ENCODE results near the gene RPAIN. TPM values are rescaled to one million over a fixed set of nuclear protein-coding genes. Genes with fewer than 3 reads are reported as not detected.
A peak's percentile ranks its signal among the peaks of the same experiment; 100 is the strongest.

The RPAIN gene, protein sequence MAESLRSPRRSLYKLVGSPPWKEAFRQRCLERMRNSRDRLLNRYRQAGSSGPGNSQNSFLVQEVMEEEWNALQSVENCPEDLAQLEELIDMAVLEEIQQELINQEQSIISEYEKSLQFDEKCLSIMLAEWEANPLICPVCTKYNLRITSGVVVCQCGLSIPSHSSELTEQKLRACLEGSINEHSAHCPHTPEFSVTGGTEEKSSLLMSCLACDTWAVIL
- 100 to 1,000 TPM in 4 of 8 experiments, 10 to 100 TPM in 4; 54.7 to 126 (median 99.1) TPM for total RNA-seq

DNA sequence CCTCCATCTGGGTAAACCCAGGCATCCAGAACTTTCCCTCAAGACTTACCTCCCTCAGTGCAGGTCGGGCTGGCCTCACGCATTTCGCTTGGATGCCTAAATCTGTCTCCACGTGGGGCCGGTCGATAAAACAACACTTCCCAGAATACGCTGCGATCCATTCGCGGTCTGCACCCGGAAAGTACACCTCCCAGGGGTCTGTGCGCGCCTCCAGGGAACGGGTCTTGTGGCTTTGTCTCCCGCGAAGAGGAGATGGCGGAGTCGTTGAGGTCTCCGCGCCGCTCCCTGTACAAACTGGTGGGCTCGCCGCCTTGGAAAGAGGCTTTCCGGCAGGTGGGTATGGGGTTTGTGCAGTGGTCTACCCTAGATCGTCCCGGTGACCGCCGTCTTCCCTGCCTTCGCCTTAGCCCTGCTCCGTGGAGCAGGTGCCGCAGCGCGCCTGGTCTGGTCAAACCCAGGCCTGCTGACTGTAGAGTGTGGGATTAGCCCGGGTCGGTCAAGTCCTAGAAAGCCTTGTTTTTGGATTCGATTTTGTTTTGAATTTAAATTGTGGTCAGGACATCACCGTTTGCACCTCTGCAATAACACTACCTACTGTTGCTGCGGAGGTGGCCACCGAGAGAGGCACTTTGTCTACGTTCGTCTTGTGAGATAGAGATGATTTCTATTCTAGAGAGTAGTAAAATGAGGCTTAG lies at the start of gene RPAIN:
RPAIN (plus strand) TSS at position 224 of the 695 bp plus-strand sequence; CDS start at position 253, 29 bp downstream.
- WGBS, 10 experiments, result 0 to 6% (median 0%) methylated on average over 1 to 15 of the region's 41 CpGs; no CpG with 5 or more reads in 3 of the 10 experiments
- in situ Hi-C loops (cut with MboI; ENCODE audit: low pct_unique_long_range_greater_than_20kb in 2 of 9, low sequenced_read_pairs in 9 of 9, unreplicated experiment in 9 of 9), result no loop called here
- H3K4me1 ChIP-seq (replicated peaks in 1 of 2), result peaks cover 10 to 16% of the 10 kb centered on the region in 2 donors

DNA sequence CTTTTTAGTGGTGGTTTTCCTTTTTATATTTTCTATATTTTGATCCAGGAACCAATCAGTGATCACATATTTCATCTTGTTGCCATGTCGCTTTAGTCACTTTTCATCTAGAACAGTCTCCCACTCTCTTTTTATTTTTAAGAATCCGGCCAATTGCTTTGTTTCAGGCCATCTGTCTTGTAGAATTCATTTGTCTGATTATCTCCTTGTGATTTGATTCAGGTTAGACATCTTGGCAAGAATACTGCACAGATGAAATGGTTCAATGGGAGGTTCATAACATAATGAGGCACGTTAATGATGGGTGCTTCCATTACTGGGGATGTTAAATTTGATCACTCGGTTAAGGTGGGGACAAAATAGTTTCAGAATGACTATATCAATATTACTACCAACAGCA lies 49.6 kb upstream of the RPAIN start:
- Histone ChIP-seq H3K4me3 (no peak overlapping the region), H3K27ac (no peak overlapping the region), H3K4me1 (replicated peaks in 1 of 2) (no peaks in the 10 kb centered on the region)
- no peak for ATAC-seq (replicated peaks in 6 of 8)
- in situ Hi-C loops (cut with MboI; ENCODE audit: low pct_unique_long_range_greater_than_20kb in 2 of 9, low sequenced_read_pairs in 9 of 9, unreplicated experiment in 9 of 9), result loop anchor here in 1 of 9 experiments (25.0 kb wide), 1 partner anchor 108 kb away; no protein-coding TSS in a partner anchor
- WGBS, 10 experiments, result 80 to 100% (median 95%) methylated on average over 1 to 4 of the region's 4 CpGs; no CpG with 5 or more reads in 1 of the 10 experiments

More for the DNA sequence above, at the start of gene RPAIN:
- ATAC-seq (replicated peaks in 6 of 8), result peak; percentile 69 to 87 (median 84)
- Histone ChIP-seq H3K4me3 (peak within 1 kb of the TSS; percentile 55 to 88 (median 62)), H3K27ac (peak within 1 kb of the TSS; percentile 83 to 87)

DNA sequence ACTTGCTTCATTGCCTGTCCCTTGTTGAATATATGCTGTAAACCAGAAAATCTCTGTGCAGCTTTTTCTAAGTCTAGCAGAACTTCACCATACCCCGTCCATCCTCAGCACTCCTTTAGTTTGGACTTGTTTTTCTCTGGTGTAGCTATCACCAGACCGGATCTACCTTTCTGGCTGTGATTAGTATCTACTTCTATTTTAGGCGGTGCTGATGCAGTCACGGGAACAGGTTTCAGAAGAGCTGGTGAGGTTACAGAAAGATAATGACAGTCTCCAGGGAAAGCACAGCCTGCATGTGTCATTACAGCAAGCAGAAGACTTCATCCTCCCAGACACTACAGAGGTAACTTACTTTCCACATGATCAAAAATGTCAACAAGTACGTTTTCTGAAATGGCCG lies 46.9 kb upstream of the RPAIN start:
- no peak overlapping the region for H3K4me3 ChIP-seq
- WGBS, 10 experiments, result 58 to 100% (median 87%) methylated on average over 1 to 6 of the region's 6 CpGs; no CpG with 5 or more reads in 1 of the 10 experiments
- in situ Hi-C loops (cut with MboI; ENCODE audit: low pct_unique_long_range_greater_than_20kb in 2 of 9, low sequenced_read_pairs in 9 of 9, unreplicated experiment in 9 of 9), result loop anchor here in 1 of 9 experiments (25.0 kb wide), 1 partner anchor 111 kb away; no protein-coding TSS in a partner anchor
- ATAC-seq (replicated peaks in 6 of 8), result no peak
- no peaks in the 10 kb centered on the region for H3K4me1 ChIP-seq (replicated peaks in 1 of 2)
- H3K27ac ChIP-seq, result no peak overlapping the region

DNA sequence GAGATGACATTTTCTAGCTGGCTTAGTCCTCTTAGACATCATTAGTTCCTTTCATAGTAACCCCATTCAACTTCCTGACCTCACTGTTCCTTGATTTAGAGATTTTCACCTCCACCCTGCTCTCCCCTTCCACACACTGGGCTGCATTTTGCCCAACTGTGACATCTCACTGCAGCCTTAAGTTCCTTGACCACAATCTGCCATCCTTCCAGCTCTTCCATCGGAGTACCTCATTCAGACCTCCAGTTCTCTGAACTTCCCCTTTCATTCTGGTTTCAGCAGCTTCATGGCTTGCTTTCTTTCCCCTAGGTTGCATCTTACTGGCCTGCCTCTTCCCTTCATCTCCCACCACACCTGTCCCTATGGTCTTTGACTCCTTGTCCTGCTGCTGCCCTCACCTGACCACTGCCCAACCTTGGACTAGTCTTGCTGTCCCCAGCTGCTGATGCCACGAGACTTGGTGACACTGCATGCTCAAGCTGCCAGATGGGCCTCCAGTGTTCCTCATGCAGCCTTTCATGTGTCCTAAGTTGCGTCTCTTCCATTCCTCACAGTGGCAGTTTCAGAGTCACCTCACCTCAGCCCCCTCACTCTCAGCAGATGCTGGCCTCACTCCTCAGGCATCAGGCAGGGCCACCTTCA lies 41.3 kb upstream of the RPAIN start:
- WGBS, 10 experiments, result 60 to 100% (median 97%) methylated on average over 1 to 3 of the region's 3 CpGs
- H3K4me3 ChIP-seq, result no peak overlapping the region
- in situ Hi-C loops (cut with MboI; ENCODE audit: low pct_unique_long_range_greater_than_20kb in 2 of 9, low sequenced_read_pairs in 9 of 9, unreplicated experiment in 9 of 9), result no loop called here
- no peak for ATAC-seq (replicated peaks in 6 of 8)
- H3K27ac ChIP-seq, result no peak overlapping the region
- no peaks in the 10 kb centered on the region for H3K4me1 ChIP-seq (replicated peaks in 1 of 2)

DNA sequence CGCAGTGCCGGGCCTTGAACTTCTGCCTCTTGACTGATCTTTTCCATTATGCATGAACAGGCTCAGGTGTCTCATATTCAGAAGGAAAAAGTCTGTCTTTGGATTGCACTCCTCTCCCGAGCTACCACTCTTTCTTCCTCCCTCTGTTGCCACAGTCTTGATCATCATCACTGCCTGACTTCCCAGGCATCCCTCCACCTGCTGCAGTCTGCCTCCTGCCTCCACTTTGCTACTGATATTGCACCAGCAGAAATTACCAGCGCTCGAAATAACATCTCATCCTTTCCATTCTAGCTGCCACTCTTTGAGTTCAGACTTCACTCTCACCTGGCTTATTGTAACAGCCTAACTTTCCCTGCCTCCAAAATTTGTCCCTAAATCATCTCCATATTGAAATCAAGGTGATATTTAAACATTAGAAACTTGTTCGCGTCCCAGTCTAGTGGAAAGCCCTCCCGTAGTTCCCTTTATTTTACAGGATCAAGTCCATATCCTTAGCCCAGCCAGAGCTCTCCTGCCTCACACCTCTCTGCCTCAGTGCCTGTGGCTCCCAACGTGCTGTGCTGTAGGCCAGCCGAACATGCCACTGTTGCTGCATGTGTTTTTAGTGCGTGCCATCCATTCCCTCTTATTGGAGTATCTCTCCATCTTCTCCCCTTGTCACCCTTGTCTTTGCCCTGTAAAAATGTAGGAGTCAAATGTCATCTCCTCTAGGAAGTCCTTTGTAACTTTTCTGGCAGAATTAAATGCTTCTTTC lies 40.5 kb upstream of the RPAIN start:
- in situ Hi-C loops (cut with MboI; ENCODE audit: low pct_unique_long_range_greater_than_20kb in 2 of 9, low sequenced_read_pairs in 9 of 9, unreplicated experiment in 9 of 9), result no loop called here
- H3K4me1 ChIP-seq (replicated peaks in 1 of 2), result no peaks in the 10 kb centered on the region
- ATAC-seq (replicated peaks in 6 of 8), result no peak
- 77 to 100% (median 88%) methylated on average over 1 to 8 of the region's 11 CpGs for WGBS, 10 experiments
- H3K27ac ChIP-seq, result no peak overlapping the region
- H3K4me3 ChIP-seq, result no peak overlapping the region

DNA sequence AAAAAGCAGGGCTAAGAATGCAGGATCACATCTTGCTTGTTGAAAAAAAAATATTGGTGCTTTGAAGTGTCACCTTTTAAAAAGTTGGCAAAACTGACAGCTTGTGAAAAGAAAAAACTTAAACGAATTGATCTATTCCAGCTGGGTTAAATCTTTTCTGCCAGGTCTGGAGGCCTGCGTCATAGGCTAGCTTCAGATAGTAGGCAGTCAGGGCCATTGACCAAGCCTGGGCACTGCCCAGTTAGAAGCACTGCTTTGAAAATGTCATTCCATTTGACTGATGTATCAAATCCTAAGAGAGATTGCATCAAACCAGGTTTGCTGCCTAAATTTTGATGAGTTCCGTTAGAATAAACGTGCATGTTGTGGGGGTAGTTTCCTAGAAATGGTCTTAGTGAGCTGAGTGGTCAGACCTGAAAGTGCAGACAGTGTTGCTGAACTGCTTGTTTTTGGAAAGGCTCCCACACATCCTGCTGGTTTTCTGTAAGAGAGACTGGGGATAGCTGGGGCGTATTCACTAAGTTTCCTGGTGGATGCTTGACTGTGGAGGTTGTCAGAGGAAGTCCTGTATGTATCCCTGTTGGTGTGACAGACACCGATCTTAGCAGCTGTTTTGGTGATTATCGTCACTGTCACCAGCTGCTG lies 39.4 kb upstream of the RPAIN start:
- in situ Hi-C loops (cut with MboI; ENCODE audit: low pct_unique_long_range_greater_than_20kb in 2 of 9, low sequenced_read_pairs in 9 of 9, unreplicated experiment in 9 of 9), result no loop called here
- Histone ChIP-seq H3K4me3 (no peak overlapping the region), H3K4me1 (replicated peaks in 1 of 2) (no peaks in the 10 kb centered on the region), H3K27ac (no peak overlapping the region)
- ATAC-seq (replicated peaks in 6 of 8), result no peak
- 52 to 100% (median 75%) methylated on average over 1 to 5 of the region's 7 CpGs; no CpG with 5 or more reads in 2 of the 10 experiments for WGBS, 10 experiments

DNA sequence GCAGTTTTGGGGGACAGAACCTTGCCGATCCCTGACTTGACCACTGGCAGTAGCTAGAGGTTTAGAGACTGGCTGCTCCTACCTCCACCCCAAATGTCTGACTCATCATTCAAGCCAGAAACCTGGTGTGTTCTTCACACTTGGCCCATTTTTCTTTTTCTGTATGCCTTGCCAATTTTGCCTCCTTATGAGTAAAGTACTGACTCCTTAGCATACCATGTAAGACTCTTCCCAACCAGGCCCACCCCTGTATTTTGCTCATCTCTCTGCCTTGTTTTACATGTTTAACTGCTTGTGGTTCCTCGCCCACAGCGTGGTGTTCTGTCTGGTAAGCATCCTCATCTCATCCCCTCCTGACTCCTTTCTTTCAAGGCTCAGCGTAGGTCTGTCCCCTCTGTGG lies 38.4 kb upstream of the RPAIN start:
- Histone ChIP-seq H3K27ac (no peak overlapping the region), H3K4me3 (no peak overlapping the region), H3K4me1 (replicated peaks in 1 of 2) (no peaks in the 10 kb centered on the region)
- 70 to 100% (median 100%) methylated on average over 1 to 4 of the region's 4 CpGs; no CpG with 5 or more reads in 1 of the 10 experiments for WGBS, 10 experiments
- peak in 4 of 8 experiments; percentile 10 to 92 (median 53) for ATAC-seq (replicated peaks in 6 of 8)
- in situ Hi-C loops (cut with MboI; ENCODE audit: low pct_unique_long_range_greater_than_20kb in 2 of 9, low sequenced_read_pairs in 9 of 9, unreplicated experiment in 9 of 9), result no loop called here

DNA sequence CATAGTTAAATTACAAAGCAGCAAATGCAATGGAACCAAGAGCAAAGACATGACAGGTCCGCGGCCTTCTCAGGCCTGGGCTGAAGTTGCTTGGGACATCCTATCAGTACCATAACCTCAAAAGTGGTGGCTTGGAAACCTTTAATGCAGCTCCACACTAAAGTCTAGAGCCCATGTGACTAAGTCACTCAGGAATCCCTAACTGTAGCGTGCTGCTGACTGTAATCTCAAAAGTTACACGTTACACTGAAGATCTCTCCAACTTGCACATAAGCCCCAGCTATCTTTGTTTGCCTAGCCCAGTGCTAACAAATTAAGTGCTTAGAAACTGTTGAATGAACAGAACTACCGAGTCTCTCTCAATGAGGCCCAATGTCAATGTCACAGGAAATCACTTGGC lies 28.3 kb upstream of the RPAIN start:
- in situ Hi-C loops (cut with MboI; ENCODE audit: low pct_unique_long_range_greater_than_20kb in 2 of 9, low sequenced_read_pairs in 9 of 9, unreplicated experiment in 9 of 9), result no loop called here
- whole genome bisulfite sequencing, 10 experiments, result 85 to 100% (median 100%) methylated on average over 1 to 3 of the region's 5 CpGs; no CpG with 5 or more reads in 2 of the 10 experiments

DNA sequence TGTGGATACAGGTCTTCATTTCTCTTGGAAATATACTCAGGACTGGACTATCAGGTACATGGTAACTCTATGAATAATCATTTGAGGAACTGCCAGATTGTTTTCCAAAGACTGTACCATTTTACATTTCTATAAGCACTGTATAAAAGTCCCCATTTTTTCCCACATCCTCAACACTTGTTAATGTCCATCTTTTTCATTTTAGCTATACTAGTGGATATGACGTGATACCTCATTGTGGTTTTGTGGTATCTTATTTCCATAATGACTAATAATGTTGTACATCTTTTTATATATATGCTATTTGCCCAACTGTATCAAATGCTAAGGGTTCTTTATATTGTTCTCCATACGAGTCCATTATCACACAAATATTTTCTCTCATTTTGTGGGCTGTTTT lies 23.4 kb upstream of the RPAIN start:
- Histone ChIP-seq H3K4me3 (no peak overlapping the region), H3K4me1 (replicated peaks in 1 of 2) (no peaks in the 10 kb centered on the region), H3K27ac (no peak overlapping the region)
- WGBS, 10 experiments, result 78 to 100% (median 92%) methylated on average over 1 to 2 of the region's 2 CpGs
- in situ Hi-C loops (cut with MboI; ENCODE audit: low pct_unique_long_range_greater_than_20kb in 2 of 9, low sequenced_read_pairs in 9 of 9, unreplicated experiment in 9 of 9), result no loop called here
- ATAC-seq (replicated peaks in 6 of 8), result no peak

More for the DNA sequence above, 28.3 kb upstream of the RPAIN start:
- ATAC-seq (replicated peaks in 6 of 8), result peak in 1 of 8 experiments; percentile 42
- H3K4me1 ChIP-seq (replicated peaks in 1 of 2), result no peaks in the 10 kb centered on the region
- no peak overlapping the region for H3K27ac ChIP-seq
- no peak overlapping the region for H3K4me3 ChIP-seq

DNA sequence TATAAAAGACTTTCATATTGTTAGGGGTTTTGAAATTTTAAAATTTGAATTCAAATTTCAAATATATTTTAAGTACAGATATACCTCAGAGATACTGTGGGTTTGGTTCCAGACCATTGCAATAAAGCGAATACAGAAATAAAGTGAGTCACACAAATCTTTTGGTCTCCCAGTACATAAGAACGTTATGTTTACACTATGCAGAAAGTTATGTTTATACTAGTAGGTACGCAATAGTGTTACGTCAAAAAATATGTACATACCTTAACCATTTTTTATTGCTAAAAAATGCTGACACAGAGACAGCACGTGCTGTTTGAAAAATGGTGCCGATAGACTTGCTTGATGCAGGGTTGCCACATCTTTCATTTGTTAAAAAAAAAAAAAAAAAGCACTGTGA lies 20.2 kb upstream of the RPAIN start:
- Histone ChIP-seq H3K4me3 (no peak overlapping the region), H3K4me1 (replicated peaks in 1 of 2) (no peaks in the 10 kb centered on the region), H3K27ac (no peak overlapping the region)
- 40 to 100% (median 88%) methylated on average over 1 to 6 of the region's 6 CpGs; no CpG with 5 or more reads in 1 of the 10 experiments for WGBS, 10 experiments
- peak in 3 of 8 experiments; percentile 38 to 80 (median 47) for ATAC-seq (replicated peaks in 6 of 8)
- in situ Hi-C loops (cut with MboI; ENCODE audit: low pct_unique_long_range_greater_than_20kb in 2 of 9, low sequenced_read_pairs in 9 of 9, unreplicated experiment in 9 of 9), result no loop called here

DNA sequence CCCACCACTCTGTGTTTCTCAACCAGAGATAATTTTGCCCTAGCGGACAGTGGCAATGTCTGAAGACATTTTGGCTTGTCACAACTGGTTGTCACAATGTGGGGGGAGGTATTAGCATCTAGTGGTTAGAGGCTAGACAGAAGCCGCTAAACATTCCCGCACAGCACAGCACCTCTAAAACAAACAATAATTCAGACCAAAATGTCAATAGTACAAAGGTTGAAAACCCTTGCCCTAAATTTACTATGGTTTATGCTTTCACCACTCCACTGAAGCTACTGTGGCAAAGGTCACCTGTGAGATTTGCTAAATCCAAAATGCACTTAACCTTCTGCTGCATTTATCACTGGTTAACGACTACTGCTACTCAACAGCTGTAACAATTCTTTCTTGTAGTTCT lies 14.6 kb upstream of the RPAIN start:
- ATAC-seq (replicated peaks in 6 of 8), result no peak
- in situ Hi-C loops (cut with MboI; ENCODE audit: low pct_unique_long_range_greater_than_20kb in 2 of 9, low sequenced_read_pairs in 9 of 9, unreplicated experiment in 9 of 9), result no loop called here
- Histone ChIP-seq H3K27ac (no peak overlapping the region), H3K4me1 (replicated peaks in 1 of 2) (no peaks in the 10 kb centered on the region), H3K4me3 (no peak overlapping the region)
- WGBS, 10 experiments, result 60 to 100% (median 92%) methylated on average over 1 to 4 of the region's 4 CpGs; no CpG with 5 or more reads in 1 of the 10 experiments

DNA sequence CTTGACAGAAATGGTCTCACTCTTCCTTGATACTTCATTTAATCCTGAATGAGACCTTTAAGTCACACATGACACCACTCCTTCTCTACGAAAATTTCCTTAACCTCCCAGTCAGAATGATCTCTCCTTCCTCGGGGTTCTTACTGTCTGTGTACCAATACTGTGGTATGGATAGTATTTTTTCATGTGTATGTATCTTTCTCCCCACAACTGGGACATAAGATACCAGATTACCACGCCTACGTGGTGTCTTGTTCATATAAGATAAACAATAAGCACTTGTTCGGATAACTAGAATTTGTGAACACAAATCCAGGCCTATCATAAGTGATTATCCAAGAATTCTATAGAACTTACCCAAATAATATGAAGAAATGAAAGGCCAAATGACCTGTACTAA lies 11.8 kb upstream of the RPAIN start:
- 58 to 100% (median 83%) methylated on average over 2 to 5 of the region's 5 CpGs for WGBS, 10 experiments

More for the DNA sequence above, 11.8 kb upstream of the RPAIN start:
- in situ Hi-C loops (cut with MboI; ENCODE audit: low pct_unique_long_range_greater_than_20kb in 2 of 9, low sequenced_read_pairs in 9 of 9, unreplicated experiment in 9 of 9), result no loop called here
- H3K4me1 ChIP-seq (replicated peaks in 1 of 2), result no peaks in the 10 kb centered on the region
- no peak overlapping the region for H3K27ac ChIP-seq
- no peak for ATAC-seq (replicated peaks in 6 of 8)
- no peak overlapping the region for H3K4me3 ChIP-seq
